H1 (cell line): ENCODE data around the gene JOSD2. TPM values are rescaled to one million over a fixed set of nuclear protein-coding genes. Genes with fewer than 3 reads are reported as not detected.

Experiments used
- CBX5 ChIP-seq: fragments of 300-800, 300-1000 bp; sonication (generic); IDR thresholded peaks from 2 replicates; pipeline ENCODE4 v1.7.1; 2016; ENCODE audit warnings: antibody characterized with exemption, low read length, low read depth
- SAP30 ChIP-seq: fragments of 300-600 bp; sonication (generic); IDR thresholded peaks from 2 replicates; pipeline ENCODE4 v1.7.1; 2012; ENCODE audit warnings: low read length, moderate library complexity, mild to moderate bottlenecking, inconsistent platforms; ENCODE audit not compliant: insufficient read depth, insufficient replicate concordance
- polyA plus RNA-seq, 7 experiments: library from polyadenylated mRNA; depleted of rRNA in 3 of 7; stranded (reverse) in 5 of 7; unstranded in 2 of 7; fragments of >200 nt in 5 of 7; fragments of 200-250 nt in 2 of 7; gene quantifications; 1 replicate in 5 of 7; 2 replicates in 1 of 7; 4 replicates in 1 of 7; pipeline versions ENCODE4 v1.2.1 to v1.2.3, GENCODE V29; 2011 to 2013; ENCODE audit warnings: missing spikeins in 2 of 7, mixed read lengths in 2 of 7
- total RNA-seq: library from RNA; stranded (reverse); fragmentation: NEBNext Ultra II Directional; extraction: Animal tissue kit (Norgen Biotek cat#: 25700); gene quantifications from 2 replicates; pipeline ENCODE4 v1.2.1, GENCODE V29; 2021
- TF ChIP-seq, protein P1 (sequence below): IDR thresholded peaks from 2 replicates; pipeline ENCODE4 v1.6.1; 2011; ENCODE audit warnings: low read depth, mild to moderate bottlenecking, low read length; ENCODE audit not compliant: insufficient read depth

Gene JOSD2
- total and polyA plus RNA-seq, 2 of the 8 experiments (the other 6 are each of a cell fraction or from before 2014, with no cell fraction given), result 1.9 to 6.6 TPM

DNA sequence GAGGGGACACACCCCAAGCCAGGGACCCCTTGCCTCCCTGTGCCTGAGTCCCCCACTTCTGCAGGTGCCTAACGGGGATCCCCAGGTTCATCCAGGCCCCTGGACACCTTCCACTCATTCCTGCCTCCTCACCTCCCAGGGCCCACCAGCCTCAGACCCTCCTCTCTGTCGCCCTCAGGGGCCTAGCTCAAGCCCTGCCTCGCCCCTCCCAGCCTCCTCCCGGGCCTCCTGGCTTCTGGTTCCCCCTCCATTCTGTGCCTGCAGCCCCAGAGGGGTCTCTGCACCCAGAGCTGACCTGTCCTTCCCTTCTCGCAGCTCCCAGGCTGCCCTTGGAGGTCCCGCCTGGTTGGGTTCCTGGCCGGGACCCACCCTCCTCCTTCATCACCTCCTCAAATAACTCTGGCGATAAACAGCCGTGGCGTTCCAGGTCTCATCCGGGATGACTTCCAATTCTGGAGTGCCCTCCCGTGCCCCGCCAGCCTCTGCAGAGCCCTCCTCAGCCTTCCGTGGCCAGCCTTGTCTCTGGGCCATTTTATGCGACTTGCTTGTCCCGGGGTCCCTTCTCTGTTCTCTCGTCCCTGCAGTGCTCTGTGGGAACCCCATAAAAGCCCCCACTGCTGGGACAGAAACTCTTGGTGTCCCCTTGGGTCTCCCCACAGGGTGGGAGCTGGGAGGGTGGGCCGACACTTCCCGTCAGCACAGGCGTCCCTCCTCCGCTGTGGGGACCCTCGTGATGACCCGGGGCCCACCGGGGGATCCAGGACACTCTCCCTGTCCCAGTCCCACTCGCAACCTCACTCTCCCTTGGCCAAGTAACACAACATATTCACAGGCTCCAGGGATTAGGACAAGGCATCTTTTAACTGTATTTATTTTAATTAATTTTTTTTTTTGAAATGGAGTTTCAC lies 9.2 kb downstream of the JOSD2 start (continued):
- TF ChIP-seq, protein P1, sequence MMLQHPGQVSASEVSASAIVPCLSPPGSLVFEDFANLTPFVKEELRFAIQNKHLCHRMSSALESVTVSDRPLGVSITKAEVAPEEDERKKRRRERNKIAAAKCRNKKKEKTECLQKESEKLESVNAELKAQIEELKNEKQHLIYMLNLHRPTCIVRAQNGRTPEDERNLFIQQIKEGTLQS, result no peak
- TF ChIP-seq CBX5 (no peak), SAP30 (no peak)
